ENCODE measurements around the gene DBI.

DBI gene

GRCh38 chr2:119414894-119415293, 48.1 kb downstream of the DBI start:
- DNase-seq (ENCODE audit: low spot score), result no peak
- in situ Hi-C loops (cut with MboI; ENCODE audit: low pct_unique_long_range_greater_than_20kb, low sequenced_read_pairs, unreplicated experiment), result loop anchor here (10.0 to 25.0 kb wide), 2 partner anchors 60 to 247 kb away; no protein-coding TSS in a partner anchor
- no peak for TF ChIP-seq CTCF (IDR thresholded peaks at IDR 0.05; ENCODE audit: extremely low read depth, insufficient read depth, missing control alignments)

DNA sequence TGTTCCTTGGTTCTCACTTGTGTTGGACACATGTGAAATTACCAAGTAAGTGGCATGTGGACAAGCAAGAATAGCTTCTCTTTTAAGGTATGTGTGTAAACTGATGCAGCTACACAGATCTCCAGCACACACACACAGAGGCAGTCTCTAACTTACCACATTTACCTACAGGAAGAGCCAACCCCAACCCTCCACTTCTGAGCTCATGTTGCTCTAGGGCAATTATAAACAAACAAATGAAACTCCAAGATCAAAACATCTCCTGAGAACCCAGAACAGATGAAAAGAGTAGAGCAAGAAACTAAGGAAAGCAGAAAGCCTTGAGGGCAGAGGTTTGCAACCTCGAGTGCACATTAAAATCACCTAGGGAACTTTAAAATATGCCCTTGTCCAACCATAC, 48.9 kb downstream of the DBI start:
- TF ChIP-seq CTCF (IDR thresholded peaks at IDR 0.05; ENCODE audit: extremely low read depth, insufficient read depth, missing control alignments), result no peak
- DNase-seq (ENCODE audit: low spot score), result no peak
- in situ Hi-C loops (cut with MboI; ENCODE audit: low pct_unique_long_range_greater_than_20kb, low sequenced_read_pairs, unreplicated experiment), result loop anchor here (10.0 to 25.0 kb wide), 2 partner anchors 59 to 247 kb away; no protein-coding TSS in a partner anchor

- in situ Hi-C loops (cut with MboI; ENCODE audit: low pct_unique_long_range_greater_than_20kb, low sequenced_read_pairs, unreplicated experiment), result loop anchor here (10.0 to 25.0 kb wide), 2 partner anchors 58 to 246 kb away; no protein-coding TSS in a partner anchor
- TF ChIP-seq CTCF (IDR thresholded peaks at IDR 0.05; ENCODE audit: extremely low read depth, insufficient read depth, missing control alignments), result no peak
- DNase-seq (ENCODE audit: low spot score), result no peak
Measured at GRCh38 chr2:119416299-119416923, 49.6 kb downstream of the DBI start.

- DNase-seq (ENCODE audit: low spot score), result no peak
- in situ Hi-C loops (cut with MboI; ENCODE audit: low pct_unique_long_range_greater_than_20kb, low sequenced_read_pairs, unreplicated experiment), result loop anchor here (10.0 to 25.0 kb wide), 2 partner anchors 57 to 244 kb away; no protein-coding TSS in a partner anchor
- TF ChIP-seq CTCF (IDR thresholded peaks at IDR 0.05; ENCODE audit: extremely low read depth, insufficient read depth, missing control alignments), result no peak
Measured at GRCh38 chr2:119417908-119418307, 51.1 kb downstream of the DBI start.

DNA sequence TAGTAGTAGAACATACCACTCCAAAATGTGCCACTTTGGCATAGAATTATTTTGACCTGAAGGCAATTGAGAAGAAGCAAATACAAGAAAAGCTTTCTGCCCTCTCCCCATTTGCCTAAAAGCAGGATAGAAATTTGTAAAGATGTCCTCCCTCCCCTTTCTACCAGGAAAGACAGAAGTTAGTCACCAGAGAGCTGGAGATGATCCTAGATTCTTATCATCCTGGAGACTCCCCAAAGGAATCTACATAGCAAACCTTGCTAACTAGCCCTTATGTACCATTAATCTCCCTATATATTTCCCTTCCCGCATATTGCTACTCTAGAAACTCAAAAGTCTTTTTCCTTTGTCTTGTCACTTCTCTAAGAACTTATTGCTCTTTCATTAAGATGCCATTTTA, 52.3 kb downstream of the DBI start:
- no peak for DNase-seq (ENCODE audit: low spot score)
- no peak for TF ChIP-seq CTCF (IDR thresholded peaks at IDR 0.05; ENCODE audit: extremely low read depth, insufficient read depth, missing control alignments)
- in situ Hi-C loops (cut with MboI; ENCODE audit: low pct_unique_long_range_greater_than_20kb, low sequenced_read_pairs, unreplicated experiment), result loop anchor here (10.0 to 25.0 kb wide), 2 partner anchors 56 to 243 kb away; no protein-coding TSS in a partner anchor

- no peak for TF ChIP-seq CTCF (IDR thresholded peaks at IDR 0.05; ENCODE audit: extremely low read depth, insufficient read depth, missing control alignments)
- no peak for DNase-seq (ENCODE audit: low spot score)
- in situ Hi-C loops (cut with MboI; ENCODE audit: low pct_unique_long_range_greater_than_20kb, low sequenced_read_pairs, unreplicated experiment), result loop anchor here (10.0 to 25.0 kb wide), 2 partner anchors 55 to 242 kb away; no protein-coding TSS in a partner anchor
Measured at GRCh38 chr2:119419803-119420508, 53.2 kb downstream of the DBI start.

Measured in GM13977 (cell line).